Heart left ventricle (tissue), 16 donors: Measurements from ENCODE around the gene SLC13A4. TPM values are rescaled to one million over a fixed set of nuclear protein-coding genes. Genes with fewer than 3 reads are reported as not detected.

ENCODE experiments used
- ATAC-seq, 4 donors: fragments of 200-7000 bp; cut with Tn5 transposase; one replicate each; pipeline ENCODE4 v1.9.1; 2020 to 2022; ENCODE audit warnings: moderate library complexity in 4 of 4, mild to moderate bottlenecking in 3 of 4, moderate number of reproducible peaks in 1 of 4
- DNase-seq, 5 donors: peaks; one replicate each; pipeline ENCODE4 v3.0.0-alpha.2; 2020
- H3K27ac ChIP-seq, 12 donors: fragments of 200-600 bp; sonication (generic) in 4 of 12; one replicate each; pipeline versions ENCODE4 v1.5.0 to v1.8.0; 2016 to 2022; ENCODE audit warnings: mild to moderate bottlenecking in 2 of 12
- H3K27me3 ChIP-seq, 9 donors: fragments of 200-600 bp; sonication (generic) in 2 of 9; one replicate each; pipeline versions ENCODE4 v1.5.1 to v1.8.0; 2016 to 2022; ENCODE audit warnings: mild to moderate bottlenecking in 3 of 9
- H3K36me3 ChIP-seq, 9 donors: fragments of 200-600 bp; sonication (generic) in 2 of 9; one replicate each; pipeline versions ENCODE4 v1.5.0 to v1.8.0; 2018 to 2022; ENCODE audit warnings: mild to moderate bottlenecking in 2 of 9
- H3K4me1 ChIP-seq, 12 donors: fragments of 200-600 bp; sonication (generic) in 4 of 12; one replicate each; pipeline versions ENCODE4 v1.5.0 to v1.8.0; 2016 to 2022; ENCODE audit warnings: mild to moderate bottlenecking in 3 of 12
- H3K4me3 ChIP-seq, 12 donors: fragments of 200-600 bp; sonication (generic) in 4 of 12; one replicate each; pipeline versions ENCODE4 v1.5.0 to v1.8.0; 2017 to 2022; ENCODE audit warnings: mild to moderate bottlenecking in 9 of 12, moderate library complexity in 4 of 12
- H3K9me3 ChIP-seq, 12 donors: fragments of 200-600 bp; sonication (generic) in 4 of 12; one replicate each; pipeline versions ENCODE4 v1.5.0 to v1.8.0; 2016 to 2022; ENCODE audit warnings: mild to moderate bottlenecking in 1 of 12
- CTCF ChIP-seq, 12 donors: fragments of 200-600 bp; sonication (generic) in 4 of 12; IDR thresholded peaks; one replicate each; pipeline versions ENCODE4 v1.5.0 to v1.8.0; 2018 to 2022; ENCODE audit warnings: antibody characterized with exemption in 12 of 12, mild to moderate bottlenecking in 5 of 12
- POLR2A ChIP-seq, 2 donors: fragments of 450-650 bp; IDR thresholded peaks; one replicate each; pipeline ENCODE4 v1.6.1; 2017; ENCODE audit warnings: antibody characterized with exemption in 2 of 2, mild to moderate bottlenecking in 2 of 2, moderate library complexity in 2 of 2
- WGBS, 4 donors: extraction: QIAGEN DNeasy Blood & Tissue Kit in 2 of 4; methylation state at CpG; one replicate each; pipeline versions ENCODE4 v1.1.5 to v1.1.7; 2013 to 2018; 5-methylcytosine and 5-hydroxymethylcytosine counted together
- intact Hi-C, 10 donors: fragments of 100-400 bp; cut with DNase I; formaldehyde crosslinking; loops; one replicate each; pipeline versions ENCODE4 v1.11.1 to v1.14.2; 2022
- polyA plus RNA-seq, 2 donors: library from polyadenylated mRNA; stranded (reverse); fragments of 200-250 nt; gene quantifications; one replicate each; pipeline ENCODE4 v1.2.3, GENCODE V29; 2013
- total RNA-seq, 9 donors: library from RNA; depleted of rRNA in 2 of 9; stranded (reverse); fragments of >200 nt in 2 of 9; fragmentation: NEBNext Ultra II Directional in 3 of 9; extraction: Animal tissue kit (Norgen Biotek cat#: 25700) in 3 of 9; gene quantifications; one replicate each; pipeline versions ENCODE4 v1.1.0 to v1.2.4, GENCODE V29; 2016 to 2023
- donor health status: ischemic (EF 13 %, LVEDD 7.1; RV severe dilation, severe dysfunction).
- donor health status: healthy with polysubstance abuse.
- donor health status: DM: no; HTN: yes; CAD: no.
- donor health status: DM: no; HTN: no; CAD: no.
- donor health status: ischemic (EF 25% LVEDD 6.9; RV normal size, moderate dysfunction).
- donor health status: ischemic (EF 25% LVEDD 5.7; RV mildly dilated, moderate dysfunction).
- donor health status: healthy.
- donor health status: DM: yes; HTN: yes; CAD: no.
- donor health status: ischemic (EF 35%, LVEDD 5.7; RV mildly dilated, moderate dysfunction).
- donor health status: nonischemic (EF 11% LVEDD 7.7; RV severe dilation, severe dysfunction).
- donor health status: DM: yes; HTN: yes; CAD: no.
- donor health status: PGD.
- donor health status: ischemic (EF 29% LVEDD 5.4; RV normal size, mild dysfunction).
- donor health status: nonischemic (EF 23%, LVEDD 6.1; RV moderate dilation, normal function).

Gene SLC13A4
- total and polyA plus RNA-seq, 11 donors: 0.08 to 1.5 (median 0.46) TPM; not detected in 1

GRCh38 chr7:135753616-135754413 is 25.8 kb upstream of the SLC13A4 start:
- Histone ChIP-seq H3K9me3 (no peaks in the 10 kb centered on the region), H3K27me3 (no peaks in the 10 kb centered on the region), H3K4me1 (peaks cover 0 to 33% (median 6%) of the 10 kb centered on the region in 12 donors), H3K4me3 (no peak overlapping the region), H3K27ac (no peak overlapping the region), H3K36me3 (no peaks in the 10 kb centered on the region)
- no peak for ATAC-seq
- whole genome bisulfite sequencing, 4 donors: 89 to 93% (median 92%) methylated on average over 8 of the region's 8 CpGs
- intact Hi-C loops: loop anchor here in 2 of 10 donors (5.0 kb wide), 1 partner anchor 82 kb away; no protein-coding TSS in a partner anchor
- TF ChIP-seq POLR2A (IDR thresholded peaks at IDR 0.05) (no peak), CTCF (IDR thresholded peaks at IDR 0.05) (no peak)
- no peak for DNase-seq

DNA sequence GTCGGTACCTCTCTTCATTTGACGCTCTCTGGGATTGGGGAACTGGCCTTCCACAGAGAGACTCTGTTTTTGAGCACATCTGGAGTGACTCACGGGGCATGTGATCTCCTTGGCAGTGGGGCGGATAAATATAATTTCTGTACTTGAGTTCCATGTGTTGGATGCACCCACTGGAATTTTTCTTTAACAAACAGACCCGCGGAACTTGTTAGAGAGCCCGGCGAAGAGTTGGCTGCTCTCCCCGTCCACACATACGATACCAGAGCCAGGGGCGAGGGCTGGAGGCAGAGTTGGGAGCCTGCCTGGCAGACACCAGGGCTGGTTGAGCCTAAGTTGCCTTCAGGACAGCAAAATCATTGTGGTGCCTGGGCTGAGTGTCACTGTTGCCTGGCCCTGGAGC is 20.8 kb upstream of the SLC13A4 start, which contains the start of gene FAM180A:
FAM180A (minus strand) TSS at position 44 of the 400 bp plus-strand sequence. CDS start 233 bp downstream, outside the sequence.
- Histone ChIP-seq H3K4me1 (peaks cover 3 to 30% (median 13%) of the 10 kb centered on the region in 12 donors), H3K27me3 (no peaks in the 10 kb centered on the region), H3K27ac (peak within 1 kb of the TSS; percentile 60 to 89 (median 80)), H3K4me3 (peak within 1 kb of the TSS in 11 of 12 donors; percentile 2 to 60 (median 43)), H3K9me3 (no peaks in the 10 kb centered on the region), H3K36me3 (no peaks in the 10 kb centered on the region)
- peak; percentile 64 to 83 (median 82) for ATAC-seq
- peak in 4 of 5 donors; percentile 69 to 85 (median 71) for DNase-seq
- 38 to 54% (median 42%) methylated on average over 11 of the region's 11 CpGs for WGBS, 4 donors
- no peak for TF ChIP-seq CTCF (IDR thresholded peaks at IDR 0.05)
- intact Hi-C loops: loop anchor here in 1 of 10 donors (5.0 kb wide), 2 partner anchors 56 to 76 kb away; no protein-coding TSS in a partner anchor

- no peak for TF ChIP-seq POLR2A (IDR thresholded peaks at IDR 0.05)
- no peak for TF ChIP-seq CTCF (IDR thresholded peaks at IDR 0.05)
Observed at GRCh38 chr7:135747366-135747765, 19.4 kb upstream of the SLC13A4 start.

More at GRCh38 chr7:135747366-135747765, 19.4 kb upstream of the SLC13A4 start:
- H3K27ac ChIP-seq: peak overlapping the region in 8 of 12 donors; percentile 51 to 89 (median 82)
- H3K4me3 ChIP-seq: peak overlapping the region in 10 of 12 donors; percentile 2 to 60 (median 44)
- intact Hi-C loops: loop anchor here in 1 of 10 donors (5.0 kb wide), 2 partner anchors 55 to 75 kb away; no protein-coding TSS in a partner anchor
- H3K36me3 ChIP-seq: peaks cover 0 to 8% (median 0%) of the 10 kb centered on the region in 9 donors
- peaks cover 3 to 42% (median 19%) of the 10 kb centered on the region in 12 donors for H3K4me1 ChIP-seq
- DNase-seq: no peak
- WGBS, 4 donors: 72 to 86% (median 78%) methylated on average over 8 of the region's 8 CpGs
- no peaks in the 10 kb centered on the region for H3K9me3 ChIP-seq
- H3K27me3 ChIP-seq: no peaks in the 10 kb centered on the region
- no peak for ATAC-seq
